ENCODE data around the gene EFCAB6.

The EFCAB6 gene

DNA sequence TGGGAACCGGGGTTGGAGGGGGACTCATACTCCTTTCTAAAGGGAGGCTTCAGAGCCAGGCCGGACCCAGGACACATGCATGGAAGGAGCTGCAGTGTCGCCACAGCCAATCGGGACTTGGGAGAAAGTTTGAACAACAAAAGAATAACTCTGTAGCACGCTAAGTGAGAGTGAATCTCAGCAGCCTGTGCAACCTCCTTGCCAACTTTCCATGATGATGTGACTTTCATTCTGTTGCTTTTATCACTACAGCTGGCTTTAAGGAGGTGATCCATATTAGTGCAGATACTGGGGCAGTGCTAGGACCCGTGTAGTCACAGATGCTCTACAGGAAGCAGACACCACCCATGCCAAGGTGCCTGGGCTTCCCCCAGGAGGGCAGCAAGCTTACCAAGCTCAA, 243.0 kb downstream of the EFCAB6 start:
- no peak for DNase-seq

DNA sequence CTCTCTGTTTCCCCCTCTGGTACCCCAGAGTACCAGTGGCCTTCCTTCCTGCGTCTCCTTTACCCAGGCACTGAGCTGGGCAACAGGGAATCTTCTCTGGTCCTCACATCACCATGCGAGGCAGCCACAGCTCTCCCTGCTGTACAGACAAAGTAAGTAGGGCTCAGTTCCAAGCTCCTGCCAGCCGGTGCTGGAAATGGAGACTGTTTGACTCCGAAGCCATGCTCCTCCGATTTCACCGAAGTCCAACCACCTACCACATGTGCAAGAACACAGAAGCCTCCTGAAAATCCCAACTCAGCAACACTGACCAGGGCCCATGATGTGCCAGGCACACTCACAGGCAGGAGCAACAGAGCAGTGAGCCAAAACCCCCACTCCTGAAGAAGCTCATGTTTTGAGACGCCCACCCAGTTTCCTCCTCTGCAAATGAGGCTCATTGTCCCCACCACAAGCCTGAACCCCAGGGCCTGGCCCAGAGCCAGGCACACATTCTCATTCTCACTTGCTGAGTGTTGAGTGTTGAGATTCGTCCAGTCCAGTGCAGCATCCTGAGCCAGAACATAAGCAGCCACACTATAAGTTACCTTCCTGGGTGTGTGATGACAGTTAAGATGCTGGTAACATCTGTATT, 244.3 kb downstream of the EFCAB6 start:
- DNase-seq: no peak

DNA sequence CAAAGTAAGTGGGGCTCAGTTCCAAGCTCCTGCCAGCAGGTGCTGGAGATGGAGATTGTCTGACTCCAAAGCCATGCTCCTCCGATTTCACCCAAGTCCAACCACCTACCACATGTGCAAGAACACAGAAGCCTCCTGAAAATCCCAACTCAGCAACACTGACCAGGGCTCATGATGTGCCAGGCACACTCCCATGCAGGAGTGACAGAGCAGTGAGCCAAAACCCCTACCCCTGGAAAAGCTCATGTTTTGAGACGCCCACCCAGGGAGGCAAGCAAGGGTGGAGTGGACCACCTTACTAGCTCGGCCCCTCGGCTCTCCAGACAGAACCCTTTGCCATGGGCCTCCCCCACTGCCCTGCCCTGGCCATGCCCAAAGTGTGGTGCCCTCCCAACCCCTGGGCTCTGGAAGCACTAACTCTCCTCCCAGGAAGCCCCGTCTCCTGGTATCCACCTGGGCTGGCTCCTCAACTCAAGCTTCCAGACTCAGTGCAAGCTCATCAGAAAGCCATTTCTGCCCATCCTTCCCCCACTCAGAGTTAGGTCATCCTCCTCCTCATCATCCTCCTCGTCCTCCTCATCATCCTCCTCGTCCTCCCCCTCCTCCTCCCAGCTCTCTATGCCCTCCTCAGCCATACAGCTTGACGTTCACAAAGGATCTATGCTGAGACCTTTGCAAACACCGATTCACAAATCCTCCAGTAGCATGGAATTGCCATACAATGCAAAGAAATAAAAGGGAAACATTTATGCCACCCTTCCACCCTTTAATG, 245.4 kb downstream of the EFCAB6 start:
- DNase-seq: no peak

DNA sequence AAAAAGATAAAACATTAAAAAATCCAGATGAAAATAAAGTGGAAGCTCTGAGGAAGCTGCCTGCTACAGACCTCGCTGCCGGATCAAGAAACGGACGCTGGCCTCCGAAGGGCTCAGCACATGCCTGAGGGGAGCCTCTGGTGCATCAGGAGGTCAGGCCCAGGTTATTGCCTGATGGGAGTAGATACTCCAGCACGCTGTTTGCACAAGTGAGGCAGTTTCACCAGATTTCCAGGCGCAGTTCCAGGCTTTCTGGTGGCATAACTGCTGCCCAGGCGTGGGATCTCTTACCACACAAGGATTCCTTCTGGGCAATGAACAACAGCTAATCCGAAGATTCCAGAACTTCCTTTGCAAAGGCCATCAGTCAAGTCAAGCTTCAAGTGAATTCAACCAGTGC, 246.1 kb downstream of the EFCAB6 start:
- DNase-seq: no peak

DNA sequence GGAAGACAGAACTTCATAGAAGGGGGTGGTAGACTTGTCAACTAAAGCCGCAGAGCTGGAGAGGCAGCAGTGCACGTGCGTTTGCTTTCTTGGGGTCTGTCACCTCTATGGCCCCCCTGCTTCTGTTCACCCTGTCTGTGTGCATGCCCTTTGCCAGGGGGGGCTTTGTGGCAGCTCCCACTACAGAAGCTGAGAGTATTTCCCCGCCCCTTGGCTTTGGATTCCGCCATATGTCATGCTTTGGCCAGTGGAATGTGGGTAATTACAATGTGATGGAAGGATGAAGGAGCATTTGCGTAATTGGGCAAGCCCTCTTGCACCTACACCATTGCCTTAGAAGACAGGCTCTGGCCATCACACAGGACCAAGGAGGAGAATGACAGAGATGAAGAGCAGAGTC, 247.2 kb downstream of the EFCAB6 start:
- DNase-seq: no peak

DNA sequence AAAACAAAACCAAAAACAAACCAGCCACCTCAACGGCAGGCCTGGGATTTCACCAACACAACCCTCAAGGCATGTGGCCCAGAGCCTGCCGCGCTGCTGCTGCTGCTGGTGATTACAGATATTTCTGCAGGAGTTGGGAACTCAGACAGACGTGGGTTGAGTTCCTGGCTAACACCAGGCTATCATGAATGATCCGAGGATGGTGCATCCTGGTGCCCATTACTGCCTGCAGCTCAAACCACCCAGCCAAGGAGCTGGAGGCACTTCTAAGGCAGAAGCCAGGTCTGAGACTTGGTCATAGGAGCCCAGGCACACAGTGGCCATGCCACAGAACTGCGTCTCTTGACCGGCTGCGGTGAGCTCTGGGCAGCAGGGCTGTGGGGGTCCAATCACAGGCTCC, 248.5 kb downstream of the EFCAB6 start:
- no peak for DNase-seq

DNA sequence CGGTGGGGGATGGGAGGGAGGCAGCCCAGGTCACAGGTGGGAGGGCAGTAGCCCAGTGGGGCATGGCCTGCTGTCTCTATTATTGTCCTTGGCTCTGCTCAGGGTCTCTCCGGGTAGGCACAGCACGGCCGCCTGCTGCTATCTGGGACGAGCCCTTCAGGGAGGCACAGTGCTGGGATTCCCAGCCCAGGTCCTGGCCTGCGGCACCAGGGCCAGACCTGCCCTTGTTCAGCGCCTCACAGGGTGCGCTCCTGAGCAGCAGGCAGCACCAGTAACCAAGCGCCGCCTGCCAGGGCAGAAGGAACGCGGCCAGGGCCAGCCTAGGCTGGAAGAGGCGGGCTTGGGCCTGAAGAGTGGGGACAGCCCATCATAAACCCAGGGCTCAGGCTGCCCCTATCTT, 249.3 kb downstream of the EFCAB6 start:
- no peak for DNase-seq

DNA sequence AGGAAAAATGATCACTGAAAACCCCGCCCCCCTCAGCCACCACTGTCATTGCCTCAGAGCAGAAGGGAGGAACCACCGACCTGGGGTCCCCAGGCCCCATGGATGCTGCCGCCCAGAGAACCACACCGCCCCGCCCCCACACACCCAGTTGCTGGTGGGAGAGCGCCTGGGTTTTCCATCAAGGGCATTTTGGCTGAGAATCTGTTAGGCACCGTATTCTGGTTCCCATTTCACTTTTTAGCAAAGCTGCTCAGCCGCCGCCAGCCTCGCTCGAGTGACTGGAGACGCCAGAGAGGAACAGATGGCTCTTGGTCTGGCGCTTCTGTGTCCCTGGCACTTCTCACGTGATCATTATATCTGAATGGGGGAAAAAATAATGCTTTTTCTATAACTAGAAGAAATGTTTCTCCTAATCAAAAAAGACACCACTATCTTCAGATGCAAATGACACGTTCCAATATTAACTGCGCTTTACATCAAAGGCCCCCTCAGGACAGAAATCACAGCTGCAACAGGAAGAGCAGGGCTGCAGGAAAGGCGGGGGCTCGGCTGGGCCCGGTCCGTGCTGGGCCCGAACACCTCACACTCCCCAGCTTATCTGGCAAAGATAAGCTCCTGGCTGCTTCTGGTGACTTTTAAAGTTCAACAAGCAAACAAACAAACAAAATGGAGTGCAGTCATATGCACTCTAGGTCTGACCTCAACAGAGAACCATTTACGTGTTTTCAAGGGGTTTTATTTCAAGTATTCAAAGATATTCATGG, 250.5 kb downstream of the EFCAB6 start:
- DNase-seq: no peak

DNA sequence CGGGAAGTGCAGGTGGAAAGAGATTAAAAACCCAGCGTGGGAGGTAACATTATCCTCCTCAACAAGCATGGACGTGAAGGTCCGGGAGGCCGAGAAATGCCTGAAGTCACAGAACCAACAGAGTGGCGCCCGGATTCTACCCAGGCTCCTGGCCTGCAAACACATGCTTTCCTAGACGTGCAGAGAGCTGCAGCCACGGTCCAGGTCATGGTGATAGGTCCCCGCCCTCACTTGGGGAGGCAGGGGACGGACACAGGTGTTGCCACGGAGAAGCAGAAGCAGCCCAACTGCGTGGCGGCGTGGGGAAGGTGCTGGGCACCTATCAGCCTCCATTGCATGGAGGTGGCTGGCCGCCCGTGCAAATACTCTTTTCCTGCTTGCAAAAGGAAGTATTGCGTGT, 251.5 kb downstream of the EFCAB6 start:
- no peak for DNase-seq

DNA sequence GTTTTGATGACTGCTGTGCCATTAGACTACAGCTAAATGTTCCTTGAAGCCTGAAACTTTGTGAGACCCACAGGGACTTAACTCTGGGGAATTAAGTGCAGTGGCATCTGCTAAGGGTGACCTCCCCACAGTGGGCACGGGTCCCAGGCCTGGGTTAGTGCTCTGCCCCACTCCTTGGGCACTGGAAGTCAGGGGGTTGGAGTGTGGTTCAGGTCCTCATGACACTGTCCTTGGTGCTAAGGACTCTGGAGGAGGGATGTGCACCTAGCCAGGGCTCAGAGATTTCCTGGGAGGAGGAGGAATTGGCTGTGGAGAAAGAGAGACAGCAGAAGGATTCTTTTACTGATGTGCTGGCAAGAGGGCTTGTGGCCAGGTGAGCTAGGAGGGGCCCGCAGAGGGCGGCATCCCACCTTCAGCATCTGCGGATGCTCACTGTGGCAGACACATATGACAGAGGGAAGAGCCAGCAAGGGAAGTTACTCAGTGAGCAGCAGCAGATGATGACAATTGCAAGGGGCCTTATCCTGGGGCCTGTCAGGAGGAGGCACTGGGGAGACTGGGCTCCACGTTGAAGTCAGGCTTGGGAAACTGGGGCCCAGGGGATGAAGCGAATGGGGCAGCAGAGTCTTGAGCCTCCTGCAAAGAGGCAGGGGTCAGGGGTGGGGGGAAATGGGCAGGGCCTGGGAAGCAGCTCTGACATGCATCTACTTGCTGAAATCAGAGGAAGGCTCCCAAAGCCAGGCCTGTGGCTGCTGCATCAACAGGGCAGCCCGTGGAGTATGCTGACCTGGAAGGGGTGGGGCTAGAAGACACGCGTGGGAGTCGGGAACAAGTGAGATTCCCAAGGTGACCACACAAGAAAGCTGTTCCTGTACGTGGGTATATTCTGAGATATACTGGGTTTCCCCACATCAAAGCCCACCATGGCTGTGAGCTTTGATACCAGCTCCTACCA, 256.3 kb downstream of the EFCAB6 start:
- no peak for DNase-seq

DNA sequence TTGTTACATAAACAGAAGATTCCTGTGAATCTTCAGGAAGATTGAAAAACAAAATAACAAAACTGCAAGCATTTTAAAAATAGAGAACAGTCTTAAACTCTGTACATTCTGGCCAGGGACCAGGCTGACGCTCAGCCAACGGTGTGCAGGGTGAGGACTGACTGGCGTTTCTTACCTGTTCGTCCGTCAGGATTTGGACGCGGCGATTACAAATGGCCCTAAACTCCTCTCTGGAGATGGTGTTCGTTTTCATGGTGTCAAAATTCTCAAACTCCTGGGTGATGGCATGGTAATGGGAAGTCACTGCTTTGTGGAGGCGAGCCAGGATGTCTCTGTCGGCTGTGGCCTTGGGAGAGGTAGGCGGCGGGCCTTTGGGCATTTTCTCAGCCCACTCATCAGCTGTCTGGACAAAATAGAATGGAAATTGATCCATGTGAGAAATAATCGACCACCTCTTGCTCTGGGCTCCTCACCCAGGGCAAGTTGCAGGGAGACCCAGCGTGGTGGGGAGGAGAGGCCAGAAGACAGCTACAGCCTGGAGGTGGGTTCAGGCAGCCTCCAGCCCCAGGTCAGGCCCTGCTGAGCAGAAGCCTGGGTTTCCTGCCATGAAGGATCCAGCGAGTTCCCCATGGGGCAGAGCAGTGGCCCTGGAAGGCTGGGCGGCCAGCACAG, 257.3 kb downstream of the EFCAB6 start:
- DNase-seq: no peak

DNA sequence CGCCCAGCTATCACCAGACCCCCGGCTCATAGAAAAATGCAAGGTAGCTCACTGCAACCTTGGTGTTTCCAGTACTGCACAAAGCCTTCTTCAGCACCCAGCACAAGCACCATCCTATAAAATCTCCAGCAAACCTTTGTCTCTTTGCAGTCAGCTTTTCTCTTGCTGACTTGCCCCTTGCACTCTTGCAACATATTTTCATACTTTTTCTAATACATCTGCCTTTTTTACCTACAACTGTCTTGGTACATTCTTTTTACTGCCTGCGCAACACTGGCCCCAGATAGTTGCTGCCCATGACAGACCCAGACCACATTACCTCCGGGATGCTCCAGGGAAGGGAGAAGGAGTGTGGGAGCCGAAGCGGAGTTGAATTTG, 257.9 kb downstream of the EFCAB6 start:
- DNase-seq: no peak

DNA sequence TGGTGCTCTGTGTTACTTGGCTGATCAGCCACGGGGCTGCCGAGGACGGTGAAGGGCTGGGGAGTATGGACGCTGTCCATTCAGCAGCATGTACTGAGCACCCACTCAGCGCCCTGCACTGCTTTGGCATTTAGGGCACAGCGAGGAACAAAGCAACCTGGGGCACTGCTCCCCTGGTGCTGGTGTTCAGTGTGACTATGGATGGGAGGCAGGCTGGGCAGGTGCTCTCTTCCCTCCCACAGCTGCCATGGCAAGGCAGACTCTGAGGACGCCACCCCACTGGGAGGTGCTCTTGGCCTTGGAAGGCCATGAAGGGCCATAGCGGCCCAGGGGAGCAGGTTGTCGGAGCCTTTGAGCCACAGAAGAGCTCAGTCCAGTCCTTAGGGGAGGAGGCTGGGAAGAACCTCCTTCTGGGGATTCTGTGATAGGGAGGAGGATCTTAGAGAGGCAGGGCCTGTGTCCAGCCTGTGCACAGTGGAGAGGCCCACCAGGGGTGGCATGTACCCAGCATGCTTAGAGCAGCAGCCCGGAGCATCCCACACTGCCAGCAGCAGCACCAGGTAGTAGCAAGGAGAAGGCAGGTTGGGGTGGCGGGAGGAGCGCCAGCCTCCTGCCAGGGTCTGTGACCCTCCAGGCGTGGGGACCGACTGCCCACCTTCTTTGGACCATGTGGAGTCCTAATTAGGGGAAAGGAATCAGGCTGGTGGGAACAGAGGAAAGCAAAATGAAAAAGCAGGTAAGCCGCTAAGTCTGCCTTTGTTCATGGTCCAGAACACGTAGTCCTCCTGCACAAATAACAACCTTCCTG, 258.4 kb downstream of the EFCAB6 start:
- DNase-seq: no peak

DNA sequence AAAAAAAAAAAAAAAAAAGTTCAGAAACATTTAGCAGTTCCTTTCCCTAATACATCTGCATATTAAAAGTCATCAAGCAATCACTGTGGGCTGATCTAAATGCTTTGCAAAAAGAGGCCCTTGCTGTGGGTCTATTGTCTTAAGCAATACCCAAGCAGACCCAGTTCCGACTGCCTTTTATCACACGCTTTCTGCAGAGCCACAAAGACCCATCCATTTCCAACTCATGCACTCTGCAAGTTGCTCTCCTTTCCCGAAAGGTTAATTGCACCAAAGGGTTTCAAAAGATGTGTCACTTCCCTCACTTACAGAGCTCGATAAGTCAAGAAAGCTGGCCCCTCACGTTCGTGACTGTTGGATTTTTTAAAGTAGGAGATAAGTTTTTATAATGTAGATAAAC, 261.4 kb downstream of the EFCAB6 start:
- DNase-seq: no peak

DNA sequence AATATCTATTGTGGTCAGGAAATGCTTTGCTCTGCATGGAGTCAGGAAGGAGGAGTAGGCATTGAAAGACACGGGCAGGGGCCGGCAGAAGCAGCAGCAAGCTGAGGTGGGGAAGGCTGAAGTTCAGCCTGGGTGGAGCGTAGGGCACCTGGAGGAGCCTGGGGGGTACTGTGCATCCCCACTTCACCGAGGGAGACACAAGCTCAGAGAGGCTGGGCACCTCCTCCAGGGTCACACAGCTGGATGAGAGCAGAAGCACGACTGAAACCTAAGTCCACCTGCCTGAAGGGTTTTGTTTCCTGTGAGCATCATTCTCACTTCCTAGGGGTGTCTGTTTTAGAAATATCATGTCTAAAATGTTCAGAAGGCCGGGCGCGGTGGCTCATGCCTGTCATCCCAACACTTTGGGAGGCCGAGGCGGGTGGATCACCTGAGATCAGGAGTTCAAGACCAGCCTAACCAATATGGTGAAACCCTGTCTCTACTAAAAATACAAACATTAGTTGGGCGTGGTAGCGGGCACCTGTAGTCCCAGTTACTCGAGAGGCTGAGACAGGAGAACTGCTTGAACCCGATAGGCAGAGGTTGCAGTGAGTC, 262.0 kb downstream of the EFCAB6 start:
- DNase-seq: no peak

DNA sequence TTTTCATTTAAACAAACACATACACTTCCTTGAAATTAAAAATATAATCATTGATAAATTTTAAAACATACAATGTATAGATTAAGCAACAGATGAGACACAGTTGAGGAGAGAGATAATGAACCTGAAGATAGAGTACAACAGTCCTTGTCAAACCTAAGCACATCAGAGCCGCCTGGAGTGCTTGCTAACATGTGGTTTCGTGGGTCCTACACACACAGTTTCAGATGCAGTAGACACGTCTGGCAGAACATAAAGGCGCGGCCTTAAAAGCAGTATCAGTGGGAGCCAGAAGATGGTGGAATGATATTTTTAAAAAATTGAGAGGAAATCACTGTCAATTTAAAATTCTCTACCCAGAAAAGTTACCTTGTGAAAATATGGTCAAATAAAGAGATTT, 265.9 kb downstream of the EFCAB6 start:
- no peak for DNase-seq

DNA sequence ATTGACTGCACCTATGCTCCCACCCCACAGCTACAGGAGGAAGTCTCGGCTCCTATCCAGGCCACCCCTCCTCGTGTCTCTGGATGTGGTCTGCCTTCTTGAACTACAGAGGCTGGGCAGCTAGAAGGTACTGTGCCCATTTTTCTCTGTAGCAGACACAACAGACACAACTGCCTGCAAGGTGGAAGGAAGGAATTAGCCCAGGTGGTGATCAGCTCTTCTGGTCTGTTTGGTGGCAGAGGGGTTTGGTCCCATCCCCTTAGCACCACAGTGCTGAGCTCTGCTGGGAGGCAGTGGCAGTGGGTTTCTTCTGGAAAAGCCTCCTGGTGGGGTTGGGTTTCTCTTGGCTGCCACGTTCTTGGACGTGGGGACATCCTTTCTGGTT, 267.8 kb downstream of the EFCAB6 start:
- DNase-seq: no peak

DNA sequence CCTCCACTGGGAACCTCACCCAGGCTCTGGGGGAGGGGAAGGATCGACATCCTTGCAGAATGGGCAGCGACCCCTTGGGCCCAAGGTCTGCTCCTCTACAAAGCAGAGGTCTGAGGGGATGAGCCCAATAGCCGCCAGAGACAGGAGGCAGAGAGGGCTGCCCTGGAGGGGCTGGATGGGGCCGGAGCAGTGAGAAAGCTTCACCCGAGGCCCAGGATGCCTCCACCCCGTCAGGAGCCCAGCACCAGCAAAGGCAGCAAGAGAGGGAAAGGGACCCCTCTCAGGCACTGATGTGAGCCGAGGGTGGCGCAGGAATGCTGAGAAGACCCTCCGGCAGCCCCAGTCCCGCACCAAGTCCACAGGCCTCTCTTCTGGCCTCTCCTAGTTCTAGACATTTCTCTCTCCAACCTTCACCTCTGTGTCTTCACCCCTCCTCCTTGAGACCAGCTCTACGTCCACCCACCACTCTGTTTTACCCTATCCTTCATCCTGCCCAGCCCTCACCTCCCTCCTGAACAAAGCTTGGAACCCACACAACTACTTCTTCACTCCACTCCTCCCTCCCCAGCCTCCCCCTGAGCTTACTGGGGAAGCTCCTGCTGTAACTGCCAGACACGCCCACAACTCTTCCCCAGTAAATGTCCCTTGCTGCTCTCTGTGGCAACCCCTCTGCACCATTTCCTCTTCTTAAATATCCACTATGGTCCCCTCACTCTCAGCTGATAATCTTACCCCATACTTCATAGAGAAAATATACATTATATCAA, 268.4 kb downstream of the EFCAB6 start:
- no peak for DNase-seq

DNA sequence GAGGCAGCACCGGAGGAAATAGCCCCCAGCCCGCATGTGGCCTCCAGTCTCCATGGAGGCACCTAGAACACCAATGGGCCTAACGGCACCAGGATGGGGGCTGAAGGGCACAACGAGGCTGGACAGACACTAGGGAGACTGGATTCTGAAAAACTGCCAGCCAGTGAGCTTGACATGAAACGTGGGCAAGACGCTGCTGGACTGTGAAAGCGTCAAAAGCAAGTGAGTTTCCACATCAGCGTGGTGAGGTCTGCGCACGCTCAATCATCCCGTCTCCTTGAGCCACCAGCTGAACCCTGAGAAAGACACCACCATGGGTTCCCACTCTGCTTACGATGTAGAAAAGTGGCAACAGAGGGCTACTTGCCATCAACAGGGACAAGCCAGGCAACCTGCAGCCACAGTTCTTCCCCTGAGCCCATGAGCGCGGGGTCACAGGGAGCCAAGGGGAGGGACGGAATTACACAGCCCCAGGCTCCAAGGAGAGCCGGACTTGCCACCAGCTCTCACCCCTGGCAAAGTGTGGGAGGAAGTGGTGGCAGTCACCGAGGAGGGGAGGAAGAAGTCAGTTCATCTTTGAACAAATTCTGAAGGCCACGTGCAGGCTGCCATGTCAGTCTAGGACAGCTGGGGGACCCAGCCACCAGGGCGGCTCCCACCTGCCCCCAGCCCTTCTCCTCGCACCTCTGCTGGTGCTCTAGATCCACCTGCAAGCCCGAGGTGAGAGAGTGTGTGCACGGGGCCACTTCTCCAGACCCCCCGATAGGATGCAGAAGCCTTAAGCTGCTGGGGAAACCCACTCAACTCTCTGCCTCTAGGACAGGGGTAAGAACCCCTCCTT, 269.2 kb downstream of the EFCAB6 start:
- DNase-seq: no peak

Data from NCI-H2227 treated with DMSO at 0.1 percent for 48 hours (cell line).